HG03442 (cell line): ENCODE data around the gene CRX.
"Not testable (repeated sequence)": the region's sequence is repeated elsewhere in the genome, so short reads cannot be mapped to it uniquely, and the experiment has no call there.

ENCODE experiments used
- ATAC-seq: cut with Tn5 transposase; IDR thresholded peaks from one replicate; pipeline ENCODE4 v1.9.1; 2021; ENCODE audit warnings: mild to moderate bottlenecking, moderate library complexity; ENCODE audit not compliant: unreplicated experiment

CRX gene

DNA sequence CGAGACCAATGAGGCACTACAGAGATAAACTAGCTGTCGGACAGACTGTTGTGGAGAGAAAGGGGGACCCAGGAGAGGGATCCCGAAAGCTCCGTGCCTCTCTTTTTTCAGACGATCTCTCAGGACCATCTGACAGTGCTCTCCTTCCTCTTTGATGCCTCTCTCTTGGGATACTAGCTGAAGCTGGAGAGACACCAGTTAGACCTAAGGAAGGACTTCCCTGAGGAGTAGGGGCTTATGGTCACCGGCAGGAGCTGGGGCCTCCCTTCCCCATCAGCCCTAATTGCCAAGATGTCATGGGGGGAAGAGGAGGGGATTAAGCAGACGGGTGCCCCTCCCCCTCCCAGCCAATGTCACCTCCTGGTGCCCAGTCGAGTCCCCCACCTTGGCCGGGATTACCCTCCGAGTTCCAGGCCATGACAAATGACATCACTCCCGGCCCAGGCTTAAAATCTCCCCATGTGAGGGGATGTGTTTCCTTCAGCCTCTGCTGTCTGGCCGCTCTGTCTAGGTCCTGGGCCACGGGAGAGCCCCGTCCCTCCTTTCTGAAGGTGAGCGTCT, at the start of gene CRX:
Gene CRX (plus strand): TSS at position 478 of the 561 bp plus-strand sequence. CDS start 12,507 bp downstream, outside the sequence.
- ATAC-seq, result no peak

DNA sequence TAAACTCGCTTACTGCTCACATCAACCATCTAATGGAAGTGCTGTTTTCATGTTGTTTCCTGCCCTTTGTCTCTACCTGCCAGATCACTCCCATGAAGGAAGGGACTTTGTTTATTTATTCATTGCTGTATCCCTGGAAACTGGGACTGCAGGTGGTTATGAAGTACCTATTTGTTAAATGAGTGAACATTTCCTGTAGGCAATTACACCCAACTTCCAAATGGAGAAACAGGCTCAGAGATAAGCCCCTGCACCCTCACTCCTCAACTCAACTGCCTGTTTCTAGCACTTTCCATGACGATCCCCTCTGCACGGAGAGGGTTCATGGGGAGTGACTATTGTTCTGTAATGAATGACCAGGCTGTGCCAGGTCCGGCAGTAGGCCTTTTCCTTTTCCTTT, 45.2 kb upstream of the CRX start:
- ATAC-seq, result no peak

DNA sequence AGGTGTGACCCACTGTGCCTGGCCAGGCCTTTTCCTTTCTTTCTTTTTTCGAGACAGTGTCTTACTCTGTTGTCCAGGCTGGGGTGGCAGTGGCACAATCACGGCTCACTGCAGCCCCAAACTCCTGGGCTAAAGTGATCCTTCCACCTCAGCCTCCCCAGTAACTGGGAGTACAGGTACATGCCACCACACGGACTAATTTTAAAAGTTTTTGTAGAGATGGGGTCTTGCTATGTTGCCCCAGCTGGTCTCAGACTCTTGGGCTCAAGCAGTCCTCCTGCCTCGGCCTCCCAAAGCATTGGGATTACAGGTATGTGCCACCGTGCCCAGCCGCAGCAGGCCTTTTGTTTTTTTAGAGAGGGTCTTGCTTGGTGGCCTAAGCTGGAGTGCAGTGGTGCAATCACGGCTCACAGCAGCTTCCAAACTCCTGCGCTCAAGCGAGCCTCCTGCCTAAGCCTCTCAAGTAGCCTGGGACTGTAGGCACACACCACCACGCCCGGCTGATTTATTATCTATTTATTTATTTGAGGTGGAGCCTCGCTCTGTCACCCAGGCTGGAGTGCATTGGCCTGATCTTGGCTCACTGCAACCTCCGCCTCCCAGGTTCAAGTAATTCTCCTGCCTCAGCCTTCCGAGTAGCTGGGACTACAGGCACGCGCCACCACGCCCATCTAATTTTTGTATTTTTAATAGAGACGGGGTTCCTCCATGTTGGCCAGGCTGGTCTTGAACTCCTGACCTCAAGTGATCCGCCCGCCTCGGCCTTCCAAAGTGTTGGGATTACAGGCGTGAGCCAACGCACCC, 44.3 kb upstream of the CRX start:
- ATAC-seq, result not testable (repeated sequence)

- peak; percentile 66 for ATAC-seq
Observed at GRCh38 chr19:47778049-47778953, 43.4 kb upstream of the CRX start, which contains the start of gene SELENOW. SELENOW (plus strand) TSS chr19:47778703; CDS start chr19:47778786, 83 bp downstream.

GRCh38 chr19:47778954-47779351, 42.8 kb upstream of the CRX start:
- no peak for ATAC-seq

DNA sequence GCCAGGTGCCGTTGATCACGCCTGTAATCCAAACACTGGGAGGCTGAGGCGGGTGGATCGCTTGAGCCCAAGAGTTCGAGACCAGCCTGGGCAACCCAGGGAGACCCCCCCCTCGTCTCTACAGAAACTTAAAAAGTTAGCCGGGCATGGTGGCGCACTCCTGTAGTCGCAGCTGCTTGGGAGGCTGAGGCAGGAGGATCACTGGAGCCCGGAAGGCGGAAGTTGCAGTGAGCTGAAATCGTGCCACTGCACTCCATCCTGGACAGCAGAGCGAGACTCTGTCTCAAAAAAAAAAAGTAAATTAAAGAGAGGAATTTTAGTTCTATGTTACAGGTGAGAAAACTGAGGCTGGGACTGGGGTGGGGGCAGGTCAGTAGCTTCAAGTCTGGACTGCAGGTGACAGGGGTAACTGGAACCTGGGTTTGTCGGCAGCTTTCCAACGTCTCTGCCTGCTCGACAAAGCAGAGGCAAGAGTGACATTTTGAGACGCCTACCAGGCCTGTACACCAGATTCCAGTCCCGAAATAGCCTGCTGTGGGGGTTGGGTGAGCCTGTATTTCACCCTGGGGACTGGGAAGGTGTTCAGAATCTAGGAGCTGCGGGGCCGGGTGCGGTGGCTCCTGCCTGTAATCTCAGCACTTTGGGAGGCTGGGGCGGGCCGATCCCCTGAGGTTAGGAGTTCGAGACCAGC, 42.1 kb upstream of the CRX start:
- no peak for ATAC-seq

GRCh38 chr19:47780215-47780551, 41.6 kb upstream of the CRX start:
- ATAC-seq, result no peak

GRCh38 chr19:47781590-47782262, 40.0 kb upstream of the CRX start:
- ATAC-seq, result no peak

DNA sequence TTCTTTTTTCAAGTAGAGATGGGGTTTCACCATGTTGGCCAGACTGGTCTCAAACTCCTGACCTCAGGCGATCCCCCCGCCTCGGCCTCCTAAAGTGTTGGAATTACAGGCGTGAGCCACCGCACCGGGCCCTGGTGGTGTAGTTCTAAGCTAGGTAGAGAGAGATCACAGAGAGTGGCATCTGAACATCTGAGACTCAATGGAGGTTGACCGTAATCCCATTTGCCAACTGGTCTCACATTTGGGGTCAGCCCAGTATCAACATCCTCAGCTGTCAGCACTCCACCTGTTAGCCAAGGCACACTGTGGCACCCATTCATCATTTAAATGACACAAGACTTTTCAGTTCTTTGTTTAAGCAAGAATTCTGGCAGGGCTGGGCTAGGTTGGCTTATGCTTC, 35.2 kb upstream of the CRX start:
- ATAC-seq, result no peak

- not testable (repeated sequence) for ATAC-seq
Observed at GRCh38 chr19:47787307-47787706, 34.4 kb upstream of the CRX start.

- ATAC-seq, result not testable (repeated sequence)
Observed at GRCh38 chr19:47789811-47790210, 31.9 kb upstream of the CRX start.

DNA sequence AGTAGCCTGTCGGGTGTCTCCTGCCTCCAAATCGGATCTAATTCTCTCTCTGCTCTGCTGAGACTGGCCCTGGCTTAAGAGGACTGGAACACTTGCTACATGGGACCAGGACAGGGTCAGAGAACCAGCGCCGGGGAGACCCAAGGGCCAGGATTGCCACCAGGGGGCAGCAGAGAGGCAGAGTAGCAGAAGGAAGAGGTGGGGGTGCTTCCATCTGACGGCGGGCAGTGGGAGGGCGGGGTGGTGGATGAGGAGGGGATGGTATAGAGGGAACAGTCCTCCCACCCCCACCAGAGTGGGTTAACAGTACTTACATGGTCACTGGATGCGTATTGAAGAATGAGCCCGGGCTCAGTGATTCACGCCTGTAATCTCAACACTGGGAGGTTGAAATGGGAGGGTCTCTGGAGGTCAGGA, 31.3 kb upstream of the CRX start:
- no peak for ATAC-seq

DNA sequence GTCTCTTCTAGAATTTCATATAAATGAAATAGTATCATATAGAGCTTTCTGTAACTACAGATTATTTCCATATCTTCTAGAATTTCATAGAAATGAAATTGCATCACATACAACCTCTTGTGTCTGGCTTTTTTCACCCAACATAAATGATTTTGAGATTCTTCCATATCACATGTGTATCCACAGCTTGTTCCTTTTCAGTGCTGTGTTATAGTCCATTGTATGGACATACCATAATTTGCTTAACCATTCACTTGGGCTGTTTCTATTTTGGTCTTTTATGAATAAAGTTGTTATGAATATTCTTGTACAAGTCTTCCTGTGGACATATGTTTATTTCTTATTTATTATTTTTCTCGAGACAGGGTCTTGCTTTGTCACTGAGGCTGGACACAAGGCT, 29.1 kb upstream of the CRX start:
- no peak for ATAC-seq

DNA sequence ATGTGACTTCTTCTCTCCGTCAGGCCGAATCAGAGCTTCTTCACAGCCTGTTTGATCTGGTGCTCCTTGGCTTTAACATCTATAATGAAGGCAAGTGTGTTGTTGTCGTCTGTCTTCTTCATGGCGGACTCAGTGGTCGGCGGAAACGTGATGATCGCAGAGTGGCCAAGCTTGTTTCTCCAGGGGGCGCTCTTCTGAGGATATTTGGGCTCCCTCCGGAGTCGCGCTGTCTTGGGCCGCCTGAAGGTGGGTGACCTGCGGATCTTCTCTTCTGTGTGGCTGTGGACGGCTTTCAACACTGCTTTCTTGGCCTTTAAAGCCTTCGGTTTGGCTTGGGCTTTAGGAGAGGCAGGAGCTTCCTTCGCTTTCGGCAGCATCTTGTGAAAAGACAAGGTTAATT, 27.2 kb upstream of the CRX start:
- no peak for ATAC-seq

DNA sequence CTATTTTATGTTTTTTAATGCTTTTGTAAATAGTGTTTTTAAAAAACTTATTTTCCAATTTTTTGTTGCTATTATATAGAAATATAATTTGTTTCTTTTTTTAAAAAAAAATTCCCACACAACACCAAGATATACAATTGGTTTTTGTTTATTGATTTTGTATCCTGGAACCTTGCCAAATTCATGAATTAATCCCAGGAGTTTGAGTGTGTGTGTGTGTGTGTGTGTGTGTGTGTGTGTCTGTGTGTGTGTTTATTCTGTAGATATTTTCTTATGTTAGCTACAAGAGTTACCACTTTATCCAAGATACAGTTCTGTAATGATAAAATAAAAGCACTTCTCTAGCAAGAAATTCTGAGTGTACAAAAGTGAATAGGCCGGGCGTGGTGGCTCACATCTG, 25.0 kb upstream of the CRX start:
- no peak for ATAC-seq

DNA sequence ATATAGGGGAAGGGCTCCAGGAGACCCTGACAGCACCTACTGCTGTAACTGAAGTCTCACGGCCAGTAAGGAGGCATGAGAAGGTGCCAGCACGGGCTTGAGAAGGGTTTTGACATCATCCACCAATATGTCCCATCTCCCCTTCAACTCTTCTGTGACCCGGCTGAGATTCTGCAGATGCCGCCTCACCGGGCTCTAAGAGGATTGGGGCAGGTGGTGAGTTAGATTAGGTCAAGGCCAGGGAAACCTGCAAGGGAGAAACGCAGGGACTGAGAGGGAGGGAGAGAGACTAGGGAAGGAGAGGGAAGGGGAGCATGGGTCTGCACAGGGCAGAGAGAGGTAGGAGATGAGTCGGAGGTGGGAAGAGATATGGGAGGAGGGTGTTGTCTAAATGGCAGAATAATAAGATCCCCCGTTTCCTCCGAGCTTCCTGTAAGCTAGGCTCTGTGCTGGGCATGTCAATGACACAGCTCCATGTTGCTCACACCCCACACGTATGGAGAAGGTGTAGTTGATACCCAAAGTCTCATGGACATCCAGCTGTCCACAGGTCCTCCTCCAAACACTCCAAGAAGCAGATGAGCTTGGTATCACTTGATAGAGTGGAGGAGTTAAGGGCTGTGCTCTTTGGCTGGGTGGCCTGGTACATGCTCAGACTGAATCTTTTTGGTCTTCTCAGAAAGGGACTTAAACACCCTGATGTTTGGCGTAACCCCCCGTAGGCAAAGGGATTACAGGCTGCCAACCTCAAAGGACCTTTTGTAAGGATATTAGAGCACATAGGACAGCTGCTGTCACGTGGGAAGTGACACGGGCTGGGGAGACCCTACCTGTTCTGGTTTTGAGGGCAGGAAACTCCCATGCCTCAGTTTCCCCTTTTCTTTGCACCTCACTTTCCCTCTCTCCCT, 23.5 kb upstream of the CRX start:
- ATAC-seq, result no peak

DNA sequence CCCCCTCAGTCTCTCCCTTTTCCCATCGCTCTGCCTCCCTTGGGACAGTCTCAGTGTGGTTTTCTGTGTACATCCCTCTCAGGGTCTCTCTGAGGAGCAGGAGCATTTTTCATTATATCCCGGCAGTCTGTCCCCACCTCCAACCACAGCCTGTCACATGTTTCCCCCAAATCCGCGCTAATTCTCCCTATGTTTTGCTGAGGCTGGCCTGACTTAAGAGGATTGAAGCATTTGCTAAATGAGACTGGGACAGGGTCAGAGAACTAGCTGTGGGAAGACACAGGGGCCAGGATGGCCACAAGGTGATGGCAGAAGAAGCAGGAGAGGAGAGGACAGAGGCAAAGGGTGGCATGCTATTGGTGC, 22.9 kb upstream of the CRX start:
- no peak for ATAC-seq

DNA sequence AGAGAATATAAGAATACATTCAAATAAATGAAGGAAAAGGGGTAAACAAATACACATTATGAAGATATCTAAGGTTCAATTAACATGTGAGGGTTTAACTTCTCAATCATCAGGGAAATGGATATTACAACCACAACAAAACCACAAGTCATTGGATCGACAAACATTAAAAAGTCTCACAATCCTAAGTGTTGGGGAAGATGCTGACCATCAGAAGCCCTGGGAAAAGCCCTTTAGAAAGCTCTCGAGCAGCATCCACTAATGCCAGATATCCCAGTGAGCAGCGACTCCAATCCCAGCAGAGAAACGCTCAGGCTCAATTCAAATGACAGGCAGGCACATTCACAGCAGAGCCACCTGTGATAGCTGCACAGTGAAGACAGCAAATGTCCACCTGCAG, 20.5 kb upstream of the CRX start:
- no peak for ATAC-seq

- no peak for ATAC-seq
Observed at GRCh38 chr19:47802521-47803043, 19.2 kb upstream of the CRX start.
